Measurements from ENCODE around the gene CCDC183.
"Not testable (repeated sequence)": the region's sequence is repeated elsewhere in the genome, so short reads cannot be mapped to it uniquely, and the experiment has no call there.

The CCDC183 gene

GRCh38 chr9:136840140-136840876 lies 44.2 kb downstream of the CCDC183 start:
- peak; percentile 24 for DNase-seq

- DNase-seq: peak; percentile 76
Observed at GRCh38 chr9:136840877-136841645, 44.9 kb downstream of the CCDC183 start.

- peak; percentile 40 for DNase-seq
Observed at GRCh38 chr9:136841646-136842379, 45.7 kb downstream of the CCDC183 start.

- DNase-seq: peak; percentile 86
Observed at GRCh38 chr9:136842380-136842948, 46.3 kb downstream of the CCDC183 start, which contains the start of gene AJM1. TSS of gene AJM1 (plus strand) at chr9:136842478. CDS start at chr9:136844415, 1,937 bp downstream.

GRCh38 chr9:136843159-136843800 lies 47.1 kb downstream of the CCDC183 start:
- DNase-seq: not testable (repeated sequence)

GRCh38 chr9:136843801-136844740 lies 47.9 kb downstream of the CCDC183 start:
- DNase-seq: peak; percentile 56

GRCh38 chr9:136844761-136845464 lies 48.8 kb downstream of the CCDC183 start:
- DNase-seq: no peak

- no peak for DNase-seq
Observed at GRCh38 chr9:136845465-136846260, 49.5 kb downstream of the CCDC183 start.

- no peak for DNase-seq
Observed at GRCh38 chr9:136846376-136847087, 50.4 kb downstream of the CCDC183 start.

GRCh38 chr9:136847088-136847825 lies 51.1 kb downstream of the CCDC183 start:
- DNase-seq: peak; percentile 87

- peak; percentile 90 for DNase-seq
Observed at GRCh38 chr9:136847826-136848392, 51.8 kb downstream of the CCDC183 start.

- DNase-seq: peak; percentile 69
Observed at GRCh38 chr9:136848393-136849037, 52.4 kb downstream of the CCDC183 start.

- peak; percentile 99 for DNase-seq
Observed at GRCh38 chr9:136849038-136849959, 53.2 kb downstream of the CCDC183 start, which contains the start of gene PHPT1. TSS of gene PHPT1 (plus strand) at chr9:136849409. CDS start at chr9:136849431, 22 bp downstream.

- DNase-seq: peak; percentile 56
Observed at GRCh38 chr9:136849960-136850865, 54.1 kb downstream of the CCDC183 start.
